ENCODE measurements around the gene USP3.

Gene USP3

DNA sequence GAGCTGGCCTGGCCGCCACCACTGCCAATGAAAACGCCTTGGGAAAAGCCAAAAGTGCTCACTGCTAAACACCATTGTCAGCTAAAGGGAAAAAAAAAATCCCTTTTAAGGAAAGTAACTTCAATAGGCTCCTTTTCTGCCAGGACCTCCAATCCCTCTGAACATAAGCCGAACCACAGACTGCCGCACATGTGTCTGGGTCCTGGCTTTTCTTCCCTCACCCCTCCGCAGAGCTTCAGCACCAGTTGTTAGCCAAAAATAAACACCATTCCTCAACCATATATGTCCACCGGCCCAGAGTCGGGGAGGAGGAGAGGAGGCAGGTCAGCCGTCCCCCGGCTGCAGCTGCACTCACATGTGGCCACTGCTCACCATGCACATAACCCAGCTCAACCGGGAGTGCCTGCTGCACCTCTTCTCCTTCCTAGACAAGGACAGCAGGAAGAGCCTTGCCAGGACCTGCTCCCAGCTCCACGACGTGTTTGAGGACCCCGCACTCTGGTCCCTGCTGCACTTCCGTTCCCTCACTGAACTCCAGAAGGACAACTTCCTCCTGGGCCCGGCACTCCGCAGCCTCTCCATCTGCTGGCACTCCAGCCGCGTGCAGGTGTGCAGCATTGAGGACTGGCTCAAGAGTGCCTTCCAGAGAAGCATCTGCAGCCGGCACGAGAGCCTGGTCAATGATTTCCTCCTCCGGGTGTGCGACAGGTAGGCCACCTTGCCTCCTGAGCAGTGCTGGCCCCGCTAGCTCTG is 92.8 kb downstream of the USP3 start, which contains the start of gene FBXL22:
Gene FBXL22, plus strand, starts transcription at position 350 of the 753 bp plus-strand sequence. Its CDS starts 6 bp downstream, at position 356.
- intact Hi-C loops (cut with micrococcal nuclease): no loop called here
- Mint-ChIP-seq H3K4me1 (ENCODE audit: low read depth) (peaks cover 75% of the 10 kb centered on the region), H3K4me3 (no peak within 1 kb of the TSS), H3K36me3 (ENCODE audit: low read depth) (peaks cover 40% of the 10 kb centered on the region), H3K27me3 (no peaks in the 10 kb centered on the region), H3K9me3 (no peaks in the 10 kb centered on the region), H3K27ac (peak within 1 kb of the TSS; percentile 73)

DNA sequence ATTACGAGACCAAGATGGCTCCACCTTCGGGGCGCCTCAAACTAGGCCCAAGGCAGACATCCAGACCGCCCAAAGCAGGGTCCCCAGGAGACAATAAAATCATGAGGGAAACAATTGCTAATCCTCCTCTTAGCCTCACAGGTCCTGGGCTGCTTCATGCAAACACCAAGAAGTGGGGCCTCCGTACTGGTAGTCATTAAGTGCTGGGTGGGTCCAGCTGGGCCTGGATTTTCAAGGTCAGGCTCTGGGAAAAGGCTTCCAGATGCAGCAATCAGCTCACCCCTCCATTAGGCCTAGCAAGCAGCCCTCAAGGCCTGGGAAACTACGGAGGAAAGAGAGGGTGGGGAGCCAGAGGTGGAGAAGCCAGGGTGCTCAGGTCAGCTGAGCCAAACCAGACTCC is 93.4 kb downstream of the USP3 start:
- Mint-ChIP-seq H3K4me3 (no peak overlapping the region), H3K4me1 (ENCODE audit: low read depth) (peaks cover 81% of the 10 kb centered on the region)

DNA sequence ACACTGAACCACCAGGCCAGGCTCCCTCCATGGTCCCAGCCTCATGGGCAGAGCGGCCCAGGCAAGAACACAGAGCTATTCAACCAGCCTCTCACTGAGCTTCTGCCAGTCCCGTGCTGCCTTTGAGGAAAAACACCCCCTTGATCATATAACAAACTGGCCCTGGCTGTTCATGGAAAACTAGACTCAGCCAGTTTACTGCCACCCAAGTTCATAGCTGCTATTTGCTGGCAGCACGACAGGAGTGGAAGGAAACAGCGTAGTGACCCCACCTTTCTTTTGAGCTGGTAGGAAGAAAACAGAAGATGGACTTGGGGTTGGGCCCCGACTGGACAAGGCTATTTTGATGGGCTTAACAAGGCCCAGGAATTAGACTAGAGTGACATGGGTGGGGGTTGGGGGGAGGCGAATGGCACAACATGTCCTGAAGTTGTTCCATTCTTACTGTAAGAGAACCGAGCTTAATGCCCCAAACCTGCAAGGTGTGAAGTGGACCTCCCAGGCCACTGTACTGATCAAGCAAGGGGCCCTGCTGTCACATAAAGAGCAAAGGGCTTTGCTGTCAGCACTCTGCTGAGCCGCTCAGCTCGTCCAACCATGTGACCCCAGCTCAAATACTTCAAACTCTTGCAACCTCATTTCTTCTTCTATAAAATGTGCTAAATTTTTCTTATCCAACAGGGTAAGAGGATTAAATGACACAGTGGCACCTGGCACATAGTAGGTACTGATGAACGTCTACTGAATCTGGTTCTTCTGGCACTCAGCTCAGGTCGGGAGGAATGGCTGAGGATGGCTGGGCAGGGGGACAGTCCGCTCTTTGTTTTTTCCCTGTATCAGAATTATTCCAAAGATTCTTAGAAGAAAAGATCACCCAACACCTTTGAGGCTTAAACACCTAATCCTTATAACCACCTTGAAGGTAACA is 94.3 kb downstream of the USP3 start:
- H3K36me3 Mint-ChIP-seq (ENCODE audit: low read depth): peaks cover 24% of the 10 kb centered on the region
- H3K4me1 Mint-ChIP-seq (ENCODE audit: low read depth): peaks cover 84% of the 10 kb centered on the region
- intact Hi-C loops (cut with micrococcal nuclease): no loop called here
- H3K9me3 Mint-ChIP-seq: no peaks in the 10 kb centered on the region
- peak overlapping the region; percentile 92 for H3K27ac Mint-ChIP-seq
- H3K4me3 Mint-ChIP-seq: peak overlapping the region; percentile 83
- H3K27me3 Mint-ChIP-seq: no peaks in the 10 kb centered on the region

More for the DNA sequence above, 93.4 kb downstream of the USP3 start:
- Mint-ChIP-seq H3K27me3 (no peaks in the 10 kb centered on the region), H3K9me3 (no peaks in the 10 kb centered on the region), H3K36me3 (ENCODE audit: low read depth) (peaks cover 34% of the 10 kb centered on the region), H3K27ac (no peak overlapping the region)
- intact Hi-C loops (cut with micrococcal nuclease): no loop called here

DNA sequence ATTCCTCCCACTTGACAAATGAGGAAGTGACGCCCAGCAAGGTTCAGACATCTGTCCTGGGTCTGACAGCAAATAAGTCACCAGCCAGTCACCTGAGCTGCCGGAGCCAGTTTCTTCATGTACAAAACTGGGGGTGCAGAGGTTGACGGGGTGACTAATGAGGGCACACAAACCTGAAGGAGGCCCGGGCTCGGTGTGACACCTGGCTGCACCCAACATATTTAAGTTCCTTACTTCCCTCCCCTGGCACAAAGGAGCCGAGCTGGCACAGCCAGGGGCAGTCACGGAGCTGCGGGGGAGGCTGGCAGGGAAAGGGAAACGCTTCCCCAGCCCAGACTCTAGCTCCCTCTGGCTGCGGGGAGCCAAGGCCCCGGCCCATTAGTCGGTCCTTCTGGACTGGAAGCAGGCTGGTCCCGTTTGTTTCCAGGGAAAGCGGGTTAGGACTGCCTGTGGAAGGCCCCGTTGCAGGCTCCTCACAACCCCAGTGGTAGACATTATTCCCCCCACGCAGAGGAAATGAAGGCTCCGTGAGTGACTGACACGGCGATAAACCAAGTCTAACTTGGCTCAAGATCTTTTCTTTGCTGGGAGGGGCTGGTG is 95.1 kb downstream of the USP3 start:
- Mint-ChIP-seq H3K27me3 (no peaks in the 10 kb centered on the region), H3K9me3 (no peaks in the 10 kb centered on the region), H3K4me3 (peak overlapping the region; percentile 83), H3K36me3 (ENCODE audit: low read depth) (peaks cover 17% of the 10 kb centered on the region), H3K27ac (peak overlapping the region; percentile 92), H3K4me1 (ENCODE audit: low read depth) (peaks cover 77% of the 10 kb centered on the region)
- intact Hi-C loops (cut with micrococcal nuclease): no loop called here

DNA sequence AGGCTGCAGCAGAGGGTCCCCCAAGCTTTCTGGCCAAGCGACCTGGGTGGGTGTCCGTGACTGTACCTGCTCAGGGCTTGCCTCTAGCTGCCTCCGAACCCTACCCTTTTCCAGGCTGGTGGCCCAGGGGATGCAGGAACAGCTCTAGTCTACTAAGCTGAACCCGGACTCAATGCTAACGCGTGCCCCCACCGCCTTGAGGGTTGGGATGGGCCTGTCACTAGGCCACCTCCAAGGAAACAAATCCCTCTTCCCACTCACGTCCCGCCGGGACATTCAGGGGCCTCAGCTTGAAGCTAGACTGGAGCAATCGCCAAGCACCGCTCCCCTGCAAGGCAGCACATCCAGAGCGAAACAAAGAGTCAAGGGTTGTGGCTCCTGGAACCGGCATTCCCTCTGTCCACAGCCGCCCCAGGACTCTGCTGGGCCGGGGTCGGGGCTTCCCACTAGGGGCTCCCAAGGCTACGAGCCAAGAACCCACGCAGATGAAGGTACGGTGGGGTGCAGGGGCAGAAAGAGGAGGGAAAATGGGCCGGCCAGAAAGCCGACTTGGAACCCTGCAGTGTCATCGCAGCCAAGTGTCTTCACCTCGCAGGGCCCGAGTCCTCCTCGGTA is 95.7 kb downstream of the USP3 start:
- Mint-ChIP-seq H3K27ac (peak overlapping the region; percentile 92), H3K36me3 (ENCODE audit: low read depth) (peaks cover 15% of the 10 kb centered on the region), H3K4me3 (peak overlapping the region; percentile 83), H3K4me1 (ENCODE audit: low read depth) (peaks cover 71% of the 10 kb centered on the region), H3K27me3 (no peaks in the 10 kb centered on the region), H3K9me3 (no peaks in the 10 kb centered on the region)
- intact Hi-C loops (cut with micrococcal nuclease): loop anchor here (5.0 kb wide), 1 partner anchor 313 kb away; no protein-coding TSS in a partner anchor

DNA sequence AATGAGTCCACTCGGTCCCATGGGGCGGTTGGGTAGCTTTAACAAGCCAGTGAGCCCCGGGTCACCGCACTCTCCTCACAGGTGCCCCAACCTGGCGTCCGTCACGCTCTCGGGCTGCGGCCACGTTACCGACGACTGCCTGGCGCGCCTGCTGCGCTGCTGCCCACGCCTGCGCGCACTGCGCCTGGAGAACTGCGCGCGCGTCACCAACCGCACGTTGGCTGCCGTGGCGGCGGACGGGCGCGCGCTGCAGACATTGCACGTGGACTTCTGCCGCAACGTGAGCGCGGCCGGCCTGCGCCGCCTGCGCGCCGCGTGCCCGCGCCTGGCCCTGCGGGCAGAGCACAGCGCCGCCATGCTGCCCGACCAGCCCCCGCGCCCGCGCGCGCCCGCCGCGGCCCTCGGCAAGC is 96.2 kb downstream of the USP3 start:
- Mint-ChIP-seq H3K9me3 (no peaks in the 10 kb centered on the region), H3K27me3 (no peaks in the 10 kb centered on the region), H3K27ac (peak overlapping the region; percentile 92), H3K4me1 (ENCODE audit: low read depth) (peaks cover 68% of the 10 kb centered on the region), H3K36me3 (ENCODE audit: low read depth) (peaks cover 18% of the 10 kb centered on the region), H3K4me3 (peak overlapping the region; percentile 83)
- intact Hi-C loops (cut with micrococcal nuclease): loop anchor here (5.0 kb wide), 1 partner anchor 313 kb away; no protein-coding TSS in a partner anchor

DNA sequence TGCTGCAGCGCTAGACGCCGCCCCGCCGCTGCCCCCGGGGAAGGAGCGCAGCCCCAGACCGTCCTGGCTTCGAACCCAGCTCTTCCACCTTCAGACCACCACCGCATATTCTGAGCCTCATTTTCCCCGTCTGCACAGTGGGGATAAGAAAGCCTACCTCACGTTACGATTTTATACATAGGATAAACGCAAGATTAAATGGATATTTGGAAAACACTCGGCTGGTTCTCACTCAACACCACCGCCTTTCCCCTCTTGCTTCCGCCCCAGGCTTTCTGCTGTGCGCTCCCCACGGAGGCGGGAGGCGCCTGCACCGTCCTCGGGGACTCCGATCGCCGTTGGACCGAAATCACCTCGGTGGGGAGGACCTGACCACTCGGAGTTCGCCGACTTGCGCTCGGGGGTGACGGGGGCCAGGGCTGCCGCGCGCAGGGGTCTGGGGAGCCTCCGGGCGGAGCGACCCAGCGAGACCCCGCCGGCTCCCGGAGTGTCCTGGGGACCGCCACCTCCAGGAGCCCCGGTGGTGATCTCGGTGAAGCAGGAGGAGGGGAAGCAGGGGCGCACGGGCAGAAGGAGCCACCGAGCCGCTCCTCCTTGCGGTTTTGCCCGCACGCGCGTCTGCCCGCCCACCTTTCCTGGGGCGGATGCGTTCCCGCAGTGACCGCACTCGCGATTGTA is 96.8 kb downstream of the USP3 start:
- H3K4me3 Mint-ChIP-seq: peak overlapping the region; percentile 83
- H3K36me3 Mint-ChIP-seq (ENCODE audit: low read depth): peaks cover 20% of the 10 kb centered on the region
- no peaks in the 10 kb centered on the region for H3K27me3 Mint-ChIP-seq
- H3K9me3 Mint-ChIP-seq: no peaks in the 10 kb centered on the region
- intact Hi-C loops (cut with micrococcal nuclease): loop anchor here (5.0 kb wide), 1 partner anchor 314 kb away; no protein-coding TSS in a partner anchor
- peaks cover 68% of the 10 kb centered on the region for H3K4me1 Mint-ChIP-seq (ENCODE audit: low read depth)
- H3K27ac Mint-ChIP-seq: peak overlapping the region; percentile 92

DNA sequence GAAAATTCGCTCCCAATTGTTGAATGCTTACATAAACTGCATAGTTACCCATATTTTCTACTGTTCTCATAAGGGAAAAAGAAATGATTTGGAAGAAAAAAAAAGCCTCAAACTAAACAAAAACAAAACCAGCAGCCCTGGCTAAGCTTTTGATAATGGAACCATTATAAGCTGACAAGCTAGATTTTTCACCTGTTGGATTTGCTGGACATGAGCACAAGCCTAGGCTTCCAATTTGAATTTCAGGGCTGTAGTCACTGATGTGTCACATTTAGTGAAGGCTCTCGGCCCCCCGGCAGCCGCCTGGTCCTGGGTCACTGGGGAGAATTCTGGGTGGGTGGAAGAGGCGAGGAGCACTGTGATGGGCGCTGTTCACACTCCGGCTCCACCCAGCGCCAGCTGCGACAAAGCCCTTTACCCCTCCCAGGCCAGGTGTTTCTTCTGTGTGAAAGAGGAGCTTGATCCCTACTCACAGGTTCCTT is 97.4 kb downstream of the USP3 start:
- H3K36me3 Mint-ChIP-seq (ENCODE audit: low read depth): peaks cover 26% of the 10 kb centered on the region
- H3K4me3 Mint-ChIP-seq: peak overlapping the region; percentile 83
- intact Hi-C loops (cut with micrococcal nuclease): loop anchor here (5.0 kb wide), 1 partner anchor 314 kb away; no protein-coding TSS in a partner anchor
- peaks cover 68% of the 10 kb centered on the region for H3K4me1 Mint-ChIP-seq (ENCODE audit: low read depth)
- peak overlapping the region; percentile 92 for H3K27ac Mint-ChIP-seq
- H3K9me3 Mint-ChIP-seq: no peaks in the 10 kb centered on the region
- H3K27me3 Mint-ChIP-seq: no peaks in the 10 kb centered on the region

DNA sequence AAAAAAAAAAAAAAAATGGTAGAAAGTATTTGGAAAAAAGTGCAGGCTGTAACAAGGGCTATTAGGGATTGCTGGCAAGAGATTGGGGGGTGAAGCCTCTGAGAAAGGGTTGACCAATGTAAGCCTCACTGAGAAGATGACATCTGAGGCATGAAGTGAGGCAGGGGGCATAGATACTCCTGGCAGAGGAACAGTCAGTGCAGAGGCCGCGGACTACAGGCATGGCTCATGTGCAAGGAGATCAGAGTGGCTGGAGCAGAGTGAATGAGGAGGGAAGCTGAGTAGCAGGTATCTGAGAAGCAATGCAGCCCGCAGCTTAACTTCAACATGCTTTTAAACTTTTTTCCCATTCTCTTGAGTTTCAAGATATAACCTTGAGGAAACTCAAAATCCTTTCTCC is 98.2 kb downstream of the USP3 start:
- peaks cover 34% of the 10 kb centered on the region for H3K36me3 Mint-ChIP-seq (ENCODE audit: low read depth)
- H3K27ac Mint-ChIP-seq: no peak overlapping the region
- H3K9me3 Mint-ChIP-seq: no peaks in the 10 kb centered on the region
- peaks cover 59% of the 10 kb centered on the region for H3K4me1 Mint-ChIP-seq (ENCODE audit: low read depth)
- H3K4me3 Mint-ChIP-seq: no peak overlapping the region
- intact Hi-C loops (cut with micrococcal nuclease): loop anchor here (5.0 kb wide), 1 partner anchor 315 kb away; no protein-coding TSS in a partner anchor
- no peaks in the 10 kb centered on the region for H3K27me3 Mint-ChIP-seq

DNA sequence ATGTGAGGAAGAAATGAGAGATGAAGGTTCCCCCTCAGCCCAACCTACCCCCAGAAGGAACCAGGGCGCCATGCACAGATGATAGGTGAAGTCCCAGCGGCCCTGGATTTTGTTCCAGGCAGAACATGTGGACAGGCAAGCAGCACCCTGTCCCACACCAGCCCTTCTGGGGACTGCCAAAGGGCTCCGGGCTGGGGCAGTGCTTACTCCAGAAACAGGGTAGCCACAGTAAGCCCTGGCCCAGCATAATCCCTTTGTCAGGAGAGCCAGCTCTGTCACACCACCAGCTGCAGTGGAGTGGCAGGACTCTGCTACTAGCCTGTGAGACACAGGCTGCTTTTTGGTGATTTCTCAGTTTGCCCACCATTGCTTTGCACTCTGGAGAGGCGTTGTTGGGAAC is 99.1 kb downstream of the USP3 start:
- H3K4me1 Mint-ChIP-seq (ENCODE audit: low read depth): peaks cover 58% of the 10 kb centered on the region
- no peaks in the 10 kb centered on the region for H3K9me3 Mint-ChIP-seq
- no peaks in the 10 kb centered on the region for H3K27me3 Mint-ChIP-seq
- no peak overlapping the region for H3K27ac Mint-ChIP-seq
- H3K4me3 Mint-ChIP-seq: no peak overlapping the region
- peaks cover 44% of the 10 kb centered on the region for H3K36me3 Mint-ChIP-seq (ENCODE audit: low read depth)
- intact Hi-C loops (cut with micrococcal nuclease): loop anchor here (5.0 kb wide), 1 partner anchor 316 kb away; no protein-coding TSS in a partner anchor

DNA sequence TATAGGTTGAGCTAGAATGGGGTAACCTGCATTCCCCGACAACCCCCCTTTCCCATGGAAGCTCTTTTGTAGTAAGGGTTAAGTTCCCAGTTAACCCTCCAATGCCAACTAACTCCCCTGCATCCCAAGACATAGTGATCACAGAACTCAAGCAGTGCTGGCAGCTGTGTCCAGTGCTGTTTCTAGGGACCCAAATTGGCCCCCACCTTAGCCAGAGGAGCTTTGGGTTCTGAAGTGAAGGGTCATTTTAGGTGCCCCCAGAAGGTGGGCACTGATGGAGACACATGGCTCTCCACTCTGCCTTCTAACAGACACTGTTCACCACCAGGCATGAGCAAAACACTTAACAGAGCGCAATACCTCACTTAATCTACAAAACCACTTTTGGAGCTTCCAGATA is 99.9 kb downstream of the USP3 start:
- Mint-ChIP-seq H3K27me3 (no peaks in the 10 kb centered on the region), H3K4me3 (no peak overlapping the region), H3K9me3 (no peaks in the 10 kb centered on the region), H3K27ac (no peak overlapping the region), H3K4me1 (ENCODE audit: low read depth) (peaks cover 50% of the 10 kb centered on the region), H3K36me3 (ENCODE audit: low read depth) (peaks cover 51% of the 10 kb centered on the region)
- intact Hi-C loops (cut with micrococcal nuclease): loop anchor here (5.0 kb wide), 1 partner anchor 317 kb away; no protein-coding TSS in a partner anchor

DNA sequence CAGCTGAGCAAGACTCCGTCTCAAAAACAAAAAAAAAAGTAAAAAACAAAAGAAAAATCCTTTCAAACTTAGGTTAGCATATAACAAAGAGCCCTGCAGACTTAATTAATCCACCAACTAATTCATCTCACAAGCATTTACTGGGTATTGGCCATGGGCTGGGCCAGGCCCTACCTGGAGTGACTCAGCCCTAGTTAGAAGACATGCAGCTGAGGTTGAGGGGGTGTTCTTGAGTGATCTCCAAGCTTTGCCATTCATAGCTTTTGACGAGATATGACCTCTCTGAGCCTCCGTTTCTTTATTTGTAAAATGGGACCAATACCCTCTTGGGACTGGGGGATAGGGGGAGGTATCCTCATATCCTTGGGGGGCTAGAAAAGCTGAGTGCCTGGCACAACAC is 100.6 kb downstream of the USP3 start:
- peaks cover 46% of the 10 kb centered on the region for H3K4me1 Mint-ChIP-seq (ENCODE audit: low read depth)
- H3K27me3 Mint-ChIP-seq: no peaks in the 10 kb centered on the region
- no peak overlapping the region for H3K4me3 Mint-ChIP-seq
- H3K36me3 Mint-ChIP-seq (ENCODE audit: low read depth): peaks cover 59% of the 10 kb centered on the region
- intact Hi-C loops (cut with micrococcal nuclease): no loop called here
- H3K9me3 Mint-ChIP-seq: no peaks in the 10 kb centered on the region
- H3K27ac Mint-ChIP-seq: no peak overlapping the region

DNA sequence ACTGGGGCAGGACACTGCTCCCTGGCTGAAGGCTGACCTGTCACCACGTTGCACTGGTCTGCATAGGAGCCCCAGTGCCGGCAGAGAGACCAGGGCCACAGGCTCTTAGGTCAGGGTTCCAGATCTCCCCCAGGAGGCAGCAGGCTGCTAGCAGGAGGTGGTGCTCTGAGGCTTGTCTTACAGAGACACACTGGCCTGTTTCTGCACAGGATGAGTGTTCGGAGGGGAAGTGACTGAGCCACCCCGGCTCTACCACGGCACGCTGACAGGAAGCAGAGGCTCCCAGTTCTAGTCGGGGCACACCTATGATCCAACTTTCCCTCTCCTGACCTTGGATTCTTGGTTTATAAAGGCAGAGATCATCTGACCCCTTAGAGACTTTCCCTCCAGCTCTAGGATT is 101.4 kb downstream of the USP3 start:
- H3K36me3 Mint-ChIP-seq (ENCODE audit: low read depth): peaks cover 64% of the 10 kb centered on the region
- intact Hi-C loops (cut with micrococcal nuclease): no loop called here
- no peaks in the 10 kb centered on the region for H3K27me3 Mint-ChIP-seq
- H3K9me3 Mint-ChIP-seq: no peaks in the 10 kb centered on the region
- no peak overlapping the region for H3K4me3 Mint-ChIP-seq
- H3K27ac Mint-ChIP-seq: peak overlapping the region; percentile 14
- H3K4me1 Mint-ChIP-seq (ENCODE audit: low read depth): peaks cover 47% of the 10 kb centered on the region

Measured in dendritic cell treated with granulocyte-macrophage colony-stimulating factor and Interleukin-4, amounts not matched to agents 40 ng/mL and 50 ng/mL, for 4 days (primary cell).